ENCODE data around the gene FOXP4.

GRCh38 chr6:41502917-41503671, 43.1 kb upstream of the FOXP4 start:
- TF ChIP-seq EZH2 (IDR thresholded peaks at IDR 0.05; ENCODE audit: insufficient read depth, low read length) (no peak), CTCF (IDR thresholded peaks at IDR 0.05; ENCODE audit: insufficient read depth, low read depth, low read length) (no peak)

All from astrocyte (in vitro differentiated cells and primary cell).